KG1 (cell line): ENCODE measurements around the gene PDCD1.
"Not testable (repeated sequence)": the region's sequence is repeated elsewhere in the genome, so short reads cannot be mapped to it uniquely, and the experiment has no call there.

Source experiments
- DNase-seq: peaks from one replicate; lab custom pipeline; 2025; lab: John Stamatoyannopoulos, UW

PDCD1 gene

DNA sequence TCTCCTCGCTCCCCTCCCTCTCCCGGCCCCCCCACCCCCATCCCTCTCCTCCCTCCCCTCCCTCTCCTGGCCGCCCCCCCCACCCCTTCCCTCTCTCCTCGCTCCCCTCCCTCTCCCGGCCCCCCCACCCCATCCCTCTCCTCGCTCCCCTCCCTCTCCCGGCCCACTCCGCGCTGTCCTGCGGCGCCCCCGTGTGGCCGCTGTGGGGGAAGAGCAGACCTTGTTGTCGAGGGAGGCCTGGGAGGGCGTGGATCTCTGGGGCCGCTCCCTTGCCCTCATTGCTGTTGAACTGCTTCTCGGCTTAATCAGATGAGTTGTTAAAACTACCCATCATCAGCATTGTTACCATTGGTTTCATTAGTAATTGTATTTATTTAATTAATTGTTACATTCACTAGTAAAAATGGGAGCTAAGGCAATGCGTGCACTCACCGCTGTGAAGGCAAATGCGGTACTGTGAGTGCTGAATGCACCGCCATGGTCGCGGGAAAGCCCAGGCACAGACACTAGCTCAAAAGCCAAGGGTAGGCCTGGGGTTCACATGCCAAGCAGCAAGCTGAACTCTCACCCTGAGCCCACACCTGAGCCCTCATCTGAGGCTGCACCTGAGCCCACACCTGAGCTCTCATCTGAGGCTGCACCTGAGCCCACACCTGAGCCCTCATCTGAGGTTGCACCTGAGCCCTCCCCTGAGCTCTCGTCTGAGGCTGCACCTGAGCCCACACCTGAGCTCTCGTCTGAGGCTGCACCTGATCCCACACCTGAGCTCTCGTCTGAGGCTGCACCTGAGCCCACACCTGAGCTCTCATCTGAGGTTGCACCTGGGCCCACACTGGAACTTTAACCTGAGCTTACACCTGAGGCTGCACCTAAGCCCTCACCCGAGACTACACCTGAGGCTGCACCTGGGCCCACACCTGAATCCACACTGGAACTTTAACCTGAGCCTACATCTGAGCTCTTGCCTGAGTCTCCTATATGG, 19.6 kb upstream of the PDCD1 start:
- peak; percentile 33 for DNase-seq

DNA sequence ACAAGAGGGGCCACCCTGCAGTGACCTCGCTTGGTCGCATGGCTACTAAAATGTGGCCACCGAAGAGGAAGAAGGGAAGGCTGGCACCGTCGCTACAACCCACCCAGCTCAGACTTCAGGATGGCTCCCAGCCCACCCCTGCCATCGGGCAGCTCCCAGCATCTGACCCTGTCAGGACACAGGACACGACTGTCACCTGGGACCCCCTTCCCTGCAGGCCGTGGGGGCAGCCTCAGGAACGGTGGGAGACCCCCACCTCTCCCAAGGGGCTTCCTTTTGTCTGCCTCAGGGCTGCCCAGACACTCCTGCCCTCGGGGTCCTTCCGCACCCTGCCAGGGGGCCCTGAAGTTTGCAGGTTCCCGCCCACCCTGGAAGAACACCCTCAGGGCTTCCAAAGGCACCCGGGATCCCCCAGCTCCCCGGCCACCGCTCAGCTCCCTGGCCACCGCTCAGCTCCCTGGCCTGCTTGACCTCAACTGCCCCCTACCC, 18.5 kb upstream of the PDCD1 start:
- DNase-seq, result no peak

DNA sequence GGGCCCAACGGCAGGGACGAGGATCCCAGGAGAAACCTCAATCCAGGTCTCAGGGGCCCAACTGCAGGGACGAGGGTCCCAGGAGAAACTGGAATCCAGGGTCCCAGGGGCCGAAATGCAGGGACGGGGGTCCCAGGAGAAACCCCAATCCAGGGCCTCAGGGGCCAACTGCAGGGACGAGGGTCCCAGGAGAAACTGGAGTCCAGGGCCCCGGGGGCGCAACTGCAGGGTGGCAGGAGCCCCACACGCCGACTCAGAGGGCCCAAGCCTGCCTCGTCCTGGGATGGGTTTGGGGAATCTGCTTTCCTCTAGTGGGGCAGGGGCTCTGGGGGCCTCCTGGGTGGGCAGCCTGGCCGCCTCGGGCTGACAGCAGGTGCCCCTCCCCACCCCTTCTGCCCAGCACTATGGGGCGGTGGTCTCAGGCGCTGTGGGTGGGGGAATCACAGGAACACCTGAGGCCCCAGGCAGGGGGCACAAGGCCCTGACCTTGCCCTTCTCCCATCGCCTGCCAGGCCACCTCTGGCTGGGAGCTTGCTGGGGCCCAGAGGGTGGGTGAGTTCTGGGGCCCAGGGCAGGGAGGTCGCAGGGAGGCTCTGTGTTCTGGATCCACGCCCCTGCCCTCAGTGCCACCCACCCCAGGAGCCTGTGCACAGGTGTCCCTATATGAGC, 18.0 kb upstream of the PDCD1 start:
- DNase-seq, result no peak

DNA sequence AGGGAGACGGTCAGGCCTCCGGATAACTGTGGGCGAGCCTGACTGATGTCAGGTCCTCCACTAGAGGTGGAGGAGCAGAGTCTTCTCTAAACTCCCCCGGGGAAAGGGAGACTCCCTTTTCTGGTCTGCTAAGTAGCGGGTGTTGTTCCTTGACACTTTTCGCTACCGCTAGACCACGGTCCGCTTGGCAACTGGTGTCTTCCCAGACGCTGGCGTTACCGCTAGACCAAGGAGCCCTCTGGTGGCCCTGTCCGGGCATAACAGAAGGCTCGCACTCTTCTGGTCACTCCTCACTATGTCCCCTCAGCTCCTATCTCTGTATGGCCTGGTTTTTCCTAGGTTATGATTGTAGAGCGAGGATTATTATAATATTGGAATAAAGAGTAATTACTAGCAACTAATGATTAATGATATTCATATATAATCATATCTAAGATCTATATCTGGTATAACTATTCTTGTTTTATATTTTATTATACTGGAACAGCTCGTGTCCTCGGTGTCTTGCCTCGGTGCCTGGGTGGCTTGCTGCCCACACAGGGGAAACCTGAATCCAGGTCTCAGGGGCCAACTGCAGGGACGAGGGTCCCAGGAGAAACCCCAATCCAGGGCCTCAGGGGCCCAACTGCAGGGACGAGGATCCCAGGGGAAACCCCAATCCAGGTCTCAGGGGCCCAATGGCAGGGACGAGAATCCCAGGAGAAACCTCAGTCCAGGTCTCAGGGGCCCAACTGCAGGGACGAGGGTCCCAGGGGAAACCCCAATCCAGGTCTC, 17.2 kb upstream of the PDCD1 start:
- DNase-seq, result not testable (repeated sequence)

DNA sequence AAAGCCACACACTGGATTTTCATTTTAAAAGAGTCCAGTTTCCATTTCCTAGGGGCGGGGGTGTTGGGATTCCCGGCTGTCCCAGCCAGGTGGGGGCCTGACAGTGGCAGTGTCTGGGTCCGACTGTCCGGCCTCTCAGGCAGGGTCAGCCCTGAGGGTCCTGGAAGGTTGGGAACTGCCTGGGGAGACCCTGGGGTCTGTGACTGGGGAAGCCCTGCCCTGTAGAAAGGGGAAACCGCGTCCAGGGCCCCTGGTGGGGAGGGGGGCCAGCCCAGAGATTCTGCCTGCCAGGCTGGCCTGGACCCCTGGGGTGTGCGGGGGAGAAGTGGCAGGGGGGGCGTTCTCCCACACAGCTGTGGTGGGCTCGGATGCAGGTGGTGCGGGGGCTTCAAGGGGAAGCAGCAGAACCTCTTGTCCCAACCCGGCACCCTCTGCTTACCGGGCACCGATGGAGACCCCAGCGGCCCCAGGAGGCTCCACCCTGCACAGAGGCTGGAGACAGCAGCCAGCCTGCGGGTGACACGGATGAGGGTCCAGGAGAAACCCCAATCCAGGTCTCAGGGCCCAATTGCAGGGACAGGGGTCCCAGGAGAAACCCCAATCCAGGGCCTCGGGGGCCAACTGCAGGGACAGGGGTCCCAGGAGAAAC, 15.7 kb upstream of the PDCD1 start:
- DNase-seq, result no peak

DNA sequence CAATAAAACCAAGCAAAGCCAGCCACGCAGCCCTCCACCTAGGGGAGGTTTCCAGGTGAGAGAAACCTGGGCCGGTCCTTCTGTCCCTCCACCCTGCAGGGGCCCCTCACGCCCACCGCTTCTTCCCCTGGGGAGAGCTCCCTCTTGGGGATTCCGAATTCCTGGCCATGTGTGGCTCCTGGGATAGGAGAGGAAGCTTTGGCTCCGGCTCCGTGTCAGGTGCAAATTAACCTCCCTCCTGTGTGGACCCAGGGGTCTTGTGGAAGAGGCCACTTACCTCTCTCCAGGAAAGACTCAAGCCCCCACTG, 15.1 kb upstream of the PDCD1 start:
- no peak for DNase-seq

DNA sequence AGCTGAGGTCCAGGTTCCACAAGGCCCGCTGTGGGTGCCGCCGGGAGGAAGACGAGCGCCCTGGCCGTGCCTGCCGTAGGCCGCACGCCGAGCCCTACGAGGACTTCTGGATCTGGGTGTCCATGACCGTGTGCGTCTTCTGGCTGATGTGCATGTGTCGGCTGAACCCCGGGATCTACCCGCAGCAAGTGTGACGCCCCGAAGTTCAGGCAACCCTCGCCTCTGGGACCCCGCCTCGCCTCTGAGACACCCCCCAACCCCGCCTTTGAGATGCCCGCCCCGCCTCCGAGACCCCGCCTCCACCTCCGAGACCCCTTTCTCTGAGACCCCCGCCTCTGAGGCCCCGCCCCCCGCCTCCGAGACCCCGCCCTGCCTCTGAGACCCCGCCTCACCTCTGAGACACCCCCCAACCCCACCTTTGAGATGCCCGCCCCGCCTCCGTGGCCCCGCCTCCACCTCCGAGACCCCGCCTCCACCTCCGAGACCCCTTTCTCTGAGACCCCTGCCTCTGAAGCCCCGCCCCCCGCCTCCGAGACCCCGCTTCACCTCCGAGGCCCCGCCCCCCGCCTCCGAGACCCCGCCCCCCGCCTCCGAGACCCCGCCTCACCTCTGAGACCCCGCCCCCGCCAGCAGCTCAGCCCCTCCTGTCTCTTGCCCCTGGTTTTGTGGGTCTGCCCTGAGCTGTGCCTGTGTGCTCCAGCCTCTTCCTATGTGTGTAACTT, 14.5 kb upstream of the PDCD1 start:
- DNase-seq, result no peak

DNA sequence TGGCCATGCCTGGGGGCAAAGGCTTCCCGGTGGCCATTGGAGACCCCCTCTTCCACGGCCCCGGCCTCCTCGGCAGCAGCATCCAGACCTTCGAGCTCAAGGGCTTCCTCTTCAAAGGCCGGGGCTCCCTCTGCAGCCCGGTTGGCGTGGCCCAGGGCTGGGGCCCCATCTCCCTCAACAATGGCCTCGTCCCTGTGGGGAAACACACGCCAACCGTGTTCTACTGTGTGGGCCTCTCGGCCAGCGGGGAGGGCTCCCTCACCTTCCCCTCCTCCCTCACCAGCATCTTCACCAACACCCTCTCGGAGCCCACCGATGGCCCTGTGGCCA, 13.6 kb upstream of the PDCD1 start:
- no peak for DNase-seq

DNA sequence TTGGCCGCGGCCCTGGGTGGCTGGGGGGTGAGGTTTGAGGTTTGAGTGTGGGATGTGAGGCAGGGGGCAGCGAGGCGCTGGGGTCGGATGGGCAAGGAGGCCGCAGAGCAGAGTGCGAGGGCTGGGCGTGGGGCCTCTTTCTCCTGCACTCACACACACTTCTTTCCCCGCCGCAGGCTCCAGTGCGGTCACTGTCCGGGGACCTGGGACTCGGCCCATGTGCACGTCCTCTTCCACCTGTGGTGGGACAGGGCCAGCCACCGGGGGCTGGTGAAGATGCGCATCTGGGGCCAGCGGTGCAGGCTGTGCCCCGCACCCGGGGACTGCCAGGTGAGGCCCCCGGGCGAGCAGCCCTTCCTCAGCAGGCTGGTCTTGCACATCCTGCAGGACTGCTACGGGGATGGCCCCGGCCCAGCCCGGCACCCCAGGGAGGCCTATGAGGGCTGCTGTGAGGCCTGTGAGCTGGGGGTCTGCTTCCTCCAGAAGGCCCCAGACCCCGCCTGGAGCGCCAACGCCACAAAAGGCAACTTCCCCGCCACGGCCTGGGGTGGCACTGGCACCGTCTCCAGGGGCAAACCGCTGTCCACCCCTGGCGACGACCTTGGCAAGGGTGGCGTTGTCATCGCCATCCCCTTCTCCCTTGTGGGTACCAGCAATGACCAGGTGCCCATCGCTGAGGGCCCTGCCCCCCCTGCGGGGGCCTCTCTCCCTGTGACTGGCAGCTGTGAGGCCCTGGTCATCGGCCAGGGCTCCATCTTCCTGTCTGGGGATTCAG, 13.0 kb upstream of the PDCD1 start:
- DNase-seq, result no peak

DNA sequence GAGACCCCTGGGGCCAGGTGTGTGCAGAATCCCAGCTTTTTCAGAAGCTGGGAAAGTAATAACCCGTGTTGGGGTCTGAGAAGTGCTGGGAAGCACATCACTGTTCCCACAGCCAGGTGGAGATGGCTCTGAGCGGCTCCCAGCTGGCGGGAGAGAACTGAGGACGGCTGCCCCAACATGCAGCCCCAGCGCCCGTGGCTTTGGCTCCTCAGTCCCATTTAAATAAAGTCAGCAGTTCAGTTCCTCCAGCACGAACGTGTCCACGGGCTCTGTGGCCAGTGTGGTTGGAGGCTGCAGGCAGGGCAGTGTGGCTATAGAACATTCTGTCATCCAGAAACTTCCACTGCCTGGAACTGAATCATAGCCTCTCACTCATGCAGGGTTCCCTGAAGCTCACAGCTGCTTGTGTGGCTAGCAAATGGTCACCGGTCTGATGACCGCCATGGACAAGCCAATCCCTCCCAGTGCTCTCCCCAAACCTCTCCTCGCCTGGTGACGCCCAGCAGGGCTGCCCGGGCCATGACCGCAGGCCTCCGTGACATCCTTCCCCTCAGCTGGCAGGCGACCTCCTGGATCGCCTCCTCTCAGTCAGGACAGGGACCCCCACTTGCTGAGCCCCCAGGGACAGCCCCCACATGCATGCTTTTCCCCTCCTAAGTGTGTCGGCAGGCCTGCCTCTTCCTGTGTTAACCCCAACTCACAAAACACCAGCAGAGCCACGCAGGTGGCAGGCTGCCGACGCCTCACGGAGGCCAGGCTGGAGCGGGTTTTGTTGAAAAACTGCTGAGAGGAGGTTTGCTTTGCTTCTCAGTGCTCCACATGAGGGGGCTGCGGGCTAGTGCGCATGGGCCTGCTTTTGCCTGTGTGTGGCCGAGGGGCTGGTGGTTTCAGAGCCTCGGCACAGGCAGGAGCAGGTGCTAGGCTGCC, 12.2 kb upstream of the PDCD1 start:
- DNase-seq, result no peak

DNA sequence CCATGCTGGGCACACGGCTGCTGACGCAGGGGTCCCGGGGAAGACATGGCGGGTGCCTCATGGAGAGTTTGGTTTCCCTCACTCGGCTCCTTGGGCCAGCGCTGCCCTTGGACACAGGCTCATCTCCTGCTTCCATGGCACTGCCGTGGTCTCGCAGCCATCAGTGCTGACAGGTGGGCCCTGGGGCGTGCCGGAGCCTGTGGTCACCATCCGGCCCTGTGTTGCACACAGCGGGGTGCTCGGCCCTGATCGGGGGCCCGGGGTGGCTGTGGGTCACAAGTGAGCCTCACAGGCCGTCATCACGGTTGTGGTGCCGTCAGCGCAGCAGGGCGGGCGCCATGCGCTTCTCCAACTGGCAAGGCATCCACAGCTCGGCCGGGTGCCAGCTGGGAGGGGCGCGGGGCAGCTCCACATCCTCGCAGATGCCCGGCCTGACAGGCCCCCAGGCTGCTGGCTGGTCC, 11.4 kb upstream of the PDCD1 start:
- DNase-seq, result no peak

DNA sequence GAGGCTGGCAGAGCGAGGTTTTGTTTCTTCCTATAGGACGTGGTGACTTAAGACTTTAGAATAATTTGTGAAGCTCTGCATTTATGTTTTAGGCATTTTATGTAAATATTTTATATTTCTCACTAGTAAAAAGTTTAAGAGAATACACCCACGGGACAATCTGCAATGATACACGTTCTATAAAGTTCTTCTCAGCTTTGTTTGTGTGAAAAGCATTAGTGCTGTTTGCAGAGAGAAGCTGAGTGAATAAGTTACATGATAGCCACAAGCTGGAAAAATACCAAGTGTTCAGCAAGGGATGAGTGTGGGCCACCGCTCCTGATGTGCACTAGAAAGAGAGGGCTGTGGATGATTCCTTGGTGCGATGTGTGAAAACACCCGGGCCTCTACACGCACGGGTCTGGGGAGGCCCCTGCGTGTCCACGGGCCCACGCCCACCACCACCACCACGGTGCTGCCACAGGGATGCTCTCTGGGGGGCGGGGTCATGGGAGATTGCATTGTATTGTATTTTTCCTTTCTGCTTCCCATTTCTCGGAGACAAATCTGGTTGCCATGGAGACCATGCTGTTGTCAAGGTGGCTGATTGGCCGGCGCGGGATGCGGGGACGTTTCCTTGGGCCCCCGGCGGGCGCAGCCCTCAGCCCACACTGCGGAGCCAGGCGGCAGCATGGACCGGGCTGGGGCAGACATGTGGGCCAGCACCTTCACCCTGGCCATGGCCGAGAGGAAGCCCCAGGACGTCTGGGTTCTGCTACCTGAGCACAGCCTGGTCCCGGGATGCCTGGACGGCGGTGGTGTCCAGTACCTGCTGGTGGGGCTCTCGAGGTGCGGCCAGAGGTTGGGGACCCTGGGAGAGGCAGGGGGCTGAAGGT, 10.6 kb upstream of the PDCD1 start, which contains the start of gene RTP5:
Gene RTP5 (plus strand): TSS at position 643 of the 875 bp plus-strand sequence. CDS start 28 bp downstream, at position 671.
- DNase-seq, result no peak

DNA sequence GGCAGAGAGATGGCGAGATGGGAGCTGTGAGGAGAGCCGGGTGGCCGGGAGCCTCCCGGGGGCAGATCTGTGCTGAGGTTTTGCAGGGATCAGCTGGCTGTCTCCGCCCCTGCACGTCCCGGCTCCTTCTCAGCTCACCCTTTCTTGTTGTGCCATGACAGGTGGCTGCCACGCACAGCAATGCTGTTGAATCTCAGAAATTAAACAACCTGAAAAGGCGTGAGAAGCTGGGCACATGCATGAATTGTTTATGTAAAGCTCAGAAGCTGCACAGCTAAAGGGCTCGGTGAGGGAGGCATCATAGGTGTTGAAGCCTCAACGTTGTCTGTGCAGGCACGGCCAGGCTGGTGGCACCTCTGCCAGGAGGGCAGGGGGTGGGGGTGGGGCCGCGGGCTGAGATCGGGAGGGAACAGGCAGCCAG, 10.0 kb upstream of the PDCD1 start:
- DNase-seq, result no peak

DNA sequence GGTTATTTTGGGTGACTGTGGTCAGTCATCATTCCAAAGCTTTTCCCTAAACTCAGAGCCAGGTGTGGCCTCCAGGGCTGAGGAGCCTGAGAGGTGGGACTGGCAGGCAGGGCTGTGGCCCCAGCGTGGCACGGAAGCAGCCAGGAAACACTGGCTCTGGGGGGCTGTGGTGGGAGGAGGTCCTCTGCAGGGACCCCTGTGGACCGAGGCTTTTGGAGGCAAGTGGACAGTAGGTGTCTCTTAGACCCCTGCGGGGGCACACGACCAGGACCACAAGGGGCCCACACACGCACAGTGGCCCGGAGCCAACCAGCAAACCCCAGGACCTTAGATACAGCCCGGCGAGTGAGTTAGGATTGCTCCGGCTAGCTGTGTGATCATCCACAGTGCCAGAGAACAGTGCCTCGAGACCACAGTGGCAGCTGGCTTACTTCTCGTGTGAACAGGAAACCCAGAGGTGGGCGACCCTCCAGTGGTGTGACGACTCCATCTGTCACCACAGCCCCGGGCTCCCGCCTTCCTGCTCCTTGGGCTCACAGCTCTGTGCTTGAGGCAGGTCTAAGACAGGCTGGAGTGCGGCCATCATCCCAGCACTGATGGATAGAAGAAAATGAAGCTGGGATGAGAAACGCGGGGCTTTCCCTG, 9.2 kb upstream of the PDCD1 start:
- DNase-seq, result no peak

DNA sequence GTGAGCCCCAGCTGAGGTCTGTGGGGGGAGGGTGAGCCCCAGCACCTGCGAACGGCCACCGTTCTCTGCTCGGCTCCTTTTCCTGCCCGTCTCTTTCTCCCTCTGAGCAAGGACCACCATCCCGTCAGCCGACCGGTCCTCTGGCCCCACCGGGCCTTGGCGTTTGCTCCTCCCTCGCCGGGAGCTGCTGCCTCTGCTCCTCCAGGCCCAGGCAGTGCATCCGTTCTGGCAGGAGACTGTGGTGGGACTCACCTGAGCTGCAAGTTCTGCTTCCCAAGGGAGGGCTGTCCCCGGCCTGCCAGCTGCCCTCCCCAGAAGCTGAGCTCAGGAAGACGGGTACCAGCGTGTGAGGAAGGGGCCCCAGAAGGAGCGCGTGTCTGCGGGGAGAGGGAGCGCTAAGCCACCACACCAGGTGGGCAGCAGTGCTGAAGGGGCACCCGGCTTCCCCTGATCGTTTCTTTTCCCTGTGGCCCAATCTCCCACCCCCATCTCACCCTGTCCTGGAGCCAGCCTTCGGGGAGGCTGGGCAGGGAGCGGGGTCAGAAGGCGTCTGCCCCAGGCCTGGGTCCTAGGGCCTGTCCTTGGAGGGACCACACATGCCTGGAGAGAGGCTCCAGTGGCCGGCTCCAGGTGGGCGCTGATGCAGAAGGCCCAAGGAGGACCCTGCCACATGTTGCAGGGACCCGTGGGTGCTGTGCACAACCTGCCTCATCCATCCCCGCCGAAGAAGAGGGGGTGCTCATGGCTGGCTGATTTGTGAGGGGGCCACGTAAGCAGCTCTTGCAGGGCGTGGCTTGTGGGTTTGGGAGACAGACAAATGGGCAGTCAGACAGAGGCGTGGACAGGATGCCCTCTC, 8.3 kb upstream of the PDCD1 start:
- DNase-seq, result no peak

DNA sequence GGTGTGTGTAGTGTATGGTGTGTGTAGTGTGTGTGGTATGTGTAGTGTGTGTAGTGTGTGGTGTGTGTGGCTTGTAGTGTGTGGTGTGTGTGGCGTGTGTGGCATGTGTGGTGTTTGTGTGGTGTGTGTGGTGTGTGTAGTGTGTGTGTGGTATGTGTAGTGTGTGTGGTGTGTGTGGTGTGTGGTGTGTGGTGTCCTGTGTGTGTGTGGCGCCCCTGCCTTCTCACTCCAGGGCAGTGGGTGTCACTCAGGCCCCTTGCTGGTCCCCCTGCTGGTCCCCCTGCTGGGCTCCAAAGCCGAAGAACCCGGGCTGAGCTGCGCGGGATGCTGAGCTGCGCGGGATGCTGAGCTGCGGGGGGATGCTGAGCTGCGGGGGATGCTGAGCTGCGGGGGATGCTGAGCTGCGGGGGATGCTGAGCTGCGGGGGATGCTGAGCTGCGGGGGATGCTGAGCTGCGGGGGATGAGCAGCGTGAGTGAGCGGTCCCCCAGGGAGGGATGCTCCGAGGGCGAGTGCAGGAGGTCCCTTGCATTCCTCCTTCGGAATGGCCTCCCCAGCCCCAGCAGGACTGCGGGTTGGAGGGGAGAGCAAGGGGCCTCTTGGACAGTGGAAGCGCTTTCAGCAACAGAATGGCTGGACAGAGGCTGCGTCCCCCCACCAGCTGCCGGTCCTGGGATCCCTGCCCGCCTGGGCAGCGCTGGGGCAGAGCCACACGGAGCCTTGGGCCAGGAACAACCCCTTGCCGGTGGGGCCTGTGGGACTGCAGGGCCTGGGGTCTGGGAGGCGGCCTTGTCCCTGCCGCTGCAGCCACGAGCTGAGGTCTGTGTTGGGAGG, 7.5 kb upstream of the PDCD1 start:
- no peak for DNase-seq
